GM23248 (cell line): ENCODE measurements around the gene RFX8.

Experiments
- EZH2 ChIP-seq: fragments of 200-600 bp; sonication (generic); IDR thresholded peaks from 2 replicates; pipeline ENCODE4 v1.6.1; 2018; ENCODE audit warnings: antibody characterized with exemption, mild to moderate bottlenecking; ENCODE audit not compliant: insufficient read depth, poor library complexity, severe bottlenecking
- EZH2phosphoT487 ChIP-seq: fragments of 200-600 bp; sonication (generic); IDR thresholded peaks from 2 replicates; pipeline ENCODE4 v1.6.1; 2018; ENCODE audit warnings: antibody characterized with exemption, moderate library complexity, mild to moderate bottlenecking, low read depth; ENCODE audit not compliant: insufficient read depth

- TF ChIP-seq EZH2phosphoT487: no peak
- TF ChIP-seq EZH2: no peak
Measured at GRCh38 chr2:101395545-101396315, 79.2 kb downstream of the RFX8 start.
